Myocyte (in vitro differentiated cells): ENCODE measurements around the gene NUP62. TPM values are rescaled to one million over a fixed set of nuclear protein-coding genes. Genes with fewer than 3 reads are reported as not detected.
"Not testable (repeated sequence)": the region's sequence is repeated elsewhere in the genome, so short reads cannot be mapped to it uniquely, and the experiment has no call there.

Experiments
- DNase-seq: peaks from one replicate; pipeline ENCODE4 v3.0.0-alpha.2; 2012; ENCODE audit warnings: low read depth
- total RNA-seq: library from RNA; depleted of rRNA; stranded (reverse); fragments of >200 nt; gene quantifications from 2 replicates; pipeline ENCODE4 v1.2.3, GENCODE V29; 2014

The NUP62 gene
- total RNA-seq, 1 donor from 2014 or later: 54.1 TPM

DNA sequence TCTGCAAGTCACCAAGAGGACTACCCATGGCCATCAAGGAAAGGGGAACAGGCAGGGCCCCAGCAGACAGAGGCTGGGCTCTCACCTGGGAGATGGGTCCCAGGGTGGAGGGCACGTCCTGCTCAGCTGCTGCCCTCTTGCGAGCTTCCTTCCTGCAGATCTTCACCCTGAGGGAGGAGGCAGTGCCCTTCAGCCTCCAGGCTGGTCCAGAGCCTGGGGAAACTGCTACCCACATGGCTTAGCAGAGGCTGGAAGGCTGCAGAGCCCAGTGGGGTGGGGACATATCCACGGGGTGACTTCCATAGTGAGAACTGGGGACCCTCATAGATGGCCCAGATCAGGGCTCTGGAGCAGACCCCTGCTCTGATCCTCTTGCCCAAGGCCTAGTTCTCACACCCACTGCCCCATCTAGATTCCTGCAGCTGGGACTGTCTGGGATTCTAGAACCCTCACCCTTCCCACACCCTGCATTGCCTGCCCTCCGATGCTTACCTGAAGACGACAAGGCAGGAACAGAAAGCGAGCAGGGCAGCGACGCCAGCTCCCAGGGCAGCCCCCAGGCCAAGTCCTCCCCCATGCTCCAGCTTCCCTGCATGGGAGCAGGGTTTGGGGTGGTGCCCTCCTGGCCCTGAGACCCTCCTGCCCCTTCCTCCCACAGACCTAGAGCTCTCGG is 22.6 kb upstream of the NUP62 start:
- no peak for DNase-seq

- no peak for DNase-seq
These were observed 21.7 kb upstream of the NUP62 start for GRCh38 chr19:49950956-49951526.

- DNase-seq: no peak
These were observed 21.3 kb upstream of the NUP62 start for GRCh38 chr19:49950590-49950948.

DNA sequence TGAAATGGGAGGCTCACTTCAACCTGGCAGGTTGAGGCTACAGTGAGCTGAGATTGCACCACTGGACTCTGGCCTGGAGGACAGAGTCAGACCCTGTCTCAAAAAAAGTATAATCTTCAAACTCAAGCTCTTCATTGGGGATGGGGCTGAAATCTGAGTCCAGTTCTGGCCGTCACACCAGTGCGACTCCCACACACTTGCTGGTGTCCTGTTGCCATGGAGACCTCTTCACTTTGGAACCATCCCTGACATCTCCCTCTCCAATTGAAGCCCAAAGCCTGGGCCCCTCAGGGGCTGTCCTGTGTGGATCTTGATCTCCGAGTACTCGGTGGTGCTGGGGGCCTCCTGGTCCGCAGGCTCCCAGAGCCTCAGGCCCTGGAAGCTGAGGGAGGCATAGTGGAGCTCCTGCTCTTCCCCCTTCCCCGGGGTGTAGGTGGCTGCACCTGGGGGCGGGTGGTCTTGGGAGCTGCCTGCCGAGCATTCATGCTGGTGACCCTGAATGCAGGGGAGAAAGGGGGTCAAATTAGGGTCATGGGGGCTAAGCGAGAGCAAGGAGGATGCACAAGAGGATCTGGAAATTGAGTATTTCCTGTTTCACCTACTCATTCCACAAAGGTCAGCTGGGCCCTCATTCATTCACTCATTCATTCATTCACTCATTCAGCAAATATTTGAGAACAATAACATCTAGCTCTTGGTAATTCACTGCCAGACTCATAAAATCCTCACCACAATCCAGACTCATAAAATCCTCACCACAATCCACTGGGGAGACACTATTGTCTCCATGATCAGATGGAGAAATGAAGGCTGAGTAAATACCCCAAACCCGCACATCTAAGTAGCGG is 20.7 kb upstream of the NUP62 start:
- peak; percentile 22 for DNase-seq

DNA sequence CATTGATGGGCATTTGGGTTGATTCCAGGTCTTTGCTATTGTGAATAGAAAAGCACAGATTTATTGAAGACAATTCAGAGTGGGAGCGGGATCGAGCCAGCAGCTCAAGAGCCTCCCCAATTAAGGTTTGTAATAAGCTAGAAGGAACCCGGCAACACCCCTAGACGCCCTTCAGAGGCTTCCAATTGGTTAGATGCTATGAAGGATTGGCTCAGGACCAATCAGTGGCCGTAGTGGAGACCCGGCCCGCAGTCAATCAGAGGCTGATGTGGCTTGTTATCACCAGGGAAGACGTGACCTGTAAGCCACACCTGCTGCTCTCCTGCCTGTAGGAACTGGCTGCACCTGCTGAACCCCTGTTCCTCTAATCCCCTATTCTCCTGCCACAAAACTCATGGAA is 17.1 kb upstream of the NUP62 start:
- DNase-seq: no peak

DNA sequence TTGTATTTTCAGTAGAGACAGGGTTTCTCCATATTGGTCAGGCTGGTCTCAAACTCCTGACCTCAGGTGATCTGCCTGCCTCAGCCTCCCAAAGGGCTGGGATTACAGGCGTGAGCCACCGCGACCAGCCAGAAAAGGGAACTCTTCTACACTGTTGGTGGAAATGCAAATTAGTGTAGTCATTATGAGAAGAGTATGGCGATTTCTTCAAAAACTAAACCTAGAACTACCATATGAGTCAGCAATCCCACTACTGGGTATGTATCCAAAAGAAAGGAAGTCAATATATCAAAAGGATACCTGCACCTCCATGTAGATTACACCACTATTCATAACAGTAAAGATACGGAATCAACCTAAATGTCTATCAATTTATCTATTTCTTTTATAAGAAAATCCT is 15.3 kb upstream of the NUP62 start:
- not testable (repeated sequence) for DNase-seq

DNA sequence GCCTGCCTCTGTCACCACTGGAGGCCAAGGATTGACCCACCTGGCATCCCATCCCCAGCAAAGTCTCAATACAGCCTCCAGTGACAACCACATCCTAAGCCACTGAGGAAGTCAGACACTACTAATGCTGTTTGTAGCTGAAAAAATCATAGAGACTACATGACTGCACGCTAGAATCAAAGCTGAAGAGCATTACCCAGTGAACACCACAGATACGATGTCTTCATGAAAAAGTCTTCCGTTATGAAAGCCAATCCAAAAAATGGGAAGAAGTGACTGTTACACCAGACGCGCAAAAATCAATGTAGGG is 11.1 kb upstream of the NUP62 start:
- no peak for DNase-seq

DNA sequence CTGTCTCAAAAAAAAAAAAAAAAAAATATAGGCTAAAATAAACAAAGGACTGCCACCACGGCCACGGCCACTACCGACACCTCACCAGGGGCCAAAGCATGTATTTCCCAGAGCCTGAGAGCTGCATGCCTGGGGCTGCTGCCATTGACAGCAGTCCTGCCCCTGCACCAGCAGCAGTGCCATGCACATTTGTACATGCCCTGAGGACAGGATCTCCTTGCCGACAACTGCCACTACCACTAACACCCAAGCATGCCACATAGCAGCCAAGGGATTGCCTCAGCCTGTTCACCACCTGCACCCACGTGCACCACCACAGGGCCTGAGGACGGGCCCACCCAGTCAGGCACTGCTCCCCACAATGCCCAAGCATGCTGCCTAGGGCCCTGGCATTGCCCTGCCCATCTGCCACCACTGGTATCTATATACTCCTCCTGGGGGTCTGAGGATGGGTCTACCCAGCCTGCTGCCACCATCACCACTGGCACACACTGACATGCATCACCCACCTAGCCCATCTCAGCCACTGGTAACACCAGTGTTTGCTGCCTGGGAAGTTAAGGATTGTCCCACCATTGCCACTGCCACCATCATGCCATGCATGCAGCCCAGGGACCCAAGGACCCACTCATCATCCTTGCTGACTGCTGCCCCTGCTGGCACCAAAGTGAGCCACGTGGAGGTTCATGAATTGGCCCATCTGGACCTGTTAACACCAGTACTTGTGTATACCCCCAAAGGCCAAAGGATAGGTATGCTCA is 10.6 kb upstream of the NUP62 start:
- no peak for DNase-seq

- DNase-seq: no peak
These were observed 9.4 kb upstream of the NUP62 start for GRCh38 chr19:49938662-49939061.

- peak; percentile 72 for DNase-seq
These were observed 8.6 kb upstream of the NUP62 start for GRCh38 chr19:49937750-49938381.

GRCh38 chr19:49936549-49936948 is 7.2 kb upstream of the NUP62 start:
- DNase-seq: no peak

- no peak for DNase-seq
These were observed 4.3 kb upstream of the NUP62 start for GRCh38 chr19:49933643-49934042.

DNA sequence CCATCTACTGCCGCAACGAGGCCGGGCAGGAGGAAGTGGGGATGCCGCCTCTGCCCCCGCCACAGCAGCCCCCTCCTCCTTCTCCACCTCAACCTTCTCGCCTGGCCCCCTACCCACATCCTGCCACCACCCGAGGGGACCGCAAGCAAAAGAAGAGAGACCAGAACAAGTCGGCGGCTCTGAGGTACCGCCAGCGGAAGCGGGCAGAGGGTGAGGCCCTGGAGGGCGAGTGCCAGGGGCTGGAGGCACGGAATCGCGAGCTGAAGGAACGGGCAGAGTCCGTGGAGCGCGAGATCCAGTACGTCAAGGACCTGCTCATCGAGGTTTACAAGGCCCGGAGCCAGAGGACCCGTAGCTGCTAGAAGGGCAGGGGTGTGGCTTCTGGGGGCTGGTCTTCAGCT is 3.4 kb upstream of the NUP62 start:
- DNase-seq: no peak

DNA sequence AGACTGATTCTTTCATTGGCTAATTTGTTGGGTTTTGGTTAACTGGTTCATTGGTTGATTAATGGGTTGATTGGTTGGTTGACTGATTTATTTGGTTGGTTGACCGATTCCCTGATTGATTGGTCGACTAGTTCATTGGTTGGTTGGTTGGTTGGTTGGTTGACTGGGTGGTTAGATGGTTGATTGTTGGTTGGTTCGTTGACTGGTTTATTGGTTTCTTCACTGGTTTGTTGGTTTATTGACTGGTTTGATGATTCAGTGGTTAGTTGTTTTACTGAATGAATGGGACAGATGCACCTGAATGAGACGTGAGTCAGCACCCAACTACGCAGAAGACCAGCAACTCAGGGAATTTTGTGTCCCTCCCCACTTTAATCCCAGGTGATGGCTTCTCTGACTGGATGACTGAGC is 2.7 kb upstream of the NUP62 start:
- no peak for DNase-seq

DNA sequence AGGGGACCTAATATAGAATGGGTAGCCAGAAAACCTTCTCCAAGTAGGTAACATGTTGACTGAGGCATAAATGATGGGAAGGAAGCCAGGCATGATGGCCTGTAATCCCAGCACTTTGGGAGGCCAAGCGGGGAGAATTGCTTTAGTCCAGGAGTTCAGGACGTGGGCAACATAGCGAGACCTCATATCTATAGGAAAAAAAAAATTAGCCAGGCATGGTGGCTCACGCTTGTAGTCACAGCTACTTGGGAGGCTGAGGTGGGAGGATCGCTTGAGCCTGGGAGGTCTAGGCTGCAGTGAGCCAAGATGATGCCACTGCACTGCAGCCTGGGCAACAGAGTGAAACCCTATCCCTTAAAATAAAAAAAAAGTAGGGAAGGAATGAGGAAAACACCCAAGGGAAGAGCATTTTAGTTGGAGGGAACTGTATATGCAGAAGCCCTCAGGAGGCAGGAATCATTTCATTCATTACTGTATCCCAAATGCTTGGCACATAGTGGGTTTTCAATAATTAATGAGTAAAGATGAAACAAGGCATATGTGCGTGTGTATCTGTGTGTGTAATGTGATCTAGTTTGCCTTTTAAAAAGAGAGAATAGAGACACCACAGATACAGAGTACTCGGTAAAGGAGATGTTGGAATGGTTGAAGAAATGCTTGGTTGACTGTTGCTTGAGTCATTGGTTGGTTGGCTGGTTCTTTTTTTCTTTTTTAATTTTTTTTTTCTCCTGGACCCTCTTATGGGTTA is 2.2 kb upstream of the NUP62 start:
- no peak for DNase-seq

DNA sequence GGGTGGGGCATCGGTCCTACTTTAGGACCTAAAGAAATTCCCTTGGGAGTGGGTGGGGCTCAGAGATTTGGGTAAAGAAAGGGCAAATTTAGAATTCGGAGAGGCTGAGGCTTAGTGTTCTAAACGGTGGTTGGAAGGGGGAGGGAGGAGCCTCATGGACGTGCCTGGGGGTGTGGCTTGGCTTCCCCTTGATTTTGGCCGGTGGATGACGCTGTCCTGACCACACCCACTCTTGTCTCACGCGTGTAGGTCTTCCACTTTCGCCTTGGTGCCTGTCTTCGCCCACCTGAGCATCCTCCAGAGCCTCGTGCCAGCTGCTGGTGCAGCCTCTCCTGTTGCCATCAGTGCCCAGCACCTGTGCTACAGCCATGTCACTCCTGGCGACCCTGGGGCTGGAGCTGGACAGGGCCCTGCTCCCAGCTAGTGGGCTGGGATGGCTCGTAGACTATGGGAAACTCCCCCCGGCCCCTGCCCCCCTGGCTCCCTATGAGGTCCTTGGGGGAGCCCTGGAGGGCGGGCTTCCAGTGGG is 1.2 kb upstream of the NUP62 start:
- no peak for DNase-seq

DNA sequence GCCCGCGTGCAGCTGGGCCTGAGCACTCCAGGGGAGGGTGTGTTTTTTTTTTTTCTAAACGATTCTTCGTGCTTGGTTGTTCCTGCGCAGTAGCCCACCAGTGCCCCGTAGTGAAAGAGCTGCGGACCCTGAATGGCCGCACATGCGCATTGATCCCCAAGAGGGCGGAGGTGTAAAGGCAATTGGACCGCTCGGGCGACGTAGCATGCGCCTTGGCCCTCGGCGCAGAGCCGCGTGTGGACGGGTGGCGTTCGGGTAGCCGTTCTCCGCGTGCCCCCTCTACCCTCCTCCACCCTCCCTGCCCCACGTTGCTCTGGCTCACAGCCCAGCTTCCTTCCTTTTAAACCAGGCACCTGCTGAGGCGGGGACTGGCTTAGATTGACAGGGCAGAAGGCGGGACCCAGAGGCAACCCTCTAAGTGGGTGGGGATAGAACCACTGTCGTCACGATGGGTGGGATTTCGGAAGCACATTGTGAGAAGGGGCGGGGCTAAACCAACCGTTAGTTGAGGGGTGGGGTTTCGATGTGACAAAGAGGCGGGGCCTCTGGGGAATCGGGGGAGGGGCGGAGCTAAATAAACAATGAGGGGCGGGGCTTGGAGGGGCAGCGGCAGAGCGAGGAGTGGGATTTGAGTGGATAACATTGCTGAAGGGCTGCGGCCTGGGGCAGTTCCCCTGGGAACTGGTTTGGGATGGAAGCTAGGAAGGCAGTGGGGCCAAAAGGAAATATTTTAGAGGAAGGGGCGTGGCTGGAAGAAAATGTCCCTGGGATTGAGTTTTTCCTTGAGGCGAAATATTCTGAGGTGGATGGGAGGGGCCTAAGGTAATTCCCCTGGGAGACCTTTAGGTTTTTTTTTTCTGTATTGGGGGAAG is 543 bp upstream of the NUP62 start:
- peak; percentile 95 for DNase-seq

DNA sequence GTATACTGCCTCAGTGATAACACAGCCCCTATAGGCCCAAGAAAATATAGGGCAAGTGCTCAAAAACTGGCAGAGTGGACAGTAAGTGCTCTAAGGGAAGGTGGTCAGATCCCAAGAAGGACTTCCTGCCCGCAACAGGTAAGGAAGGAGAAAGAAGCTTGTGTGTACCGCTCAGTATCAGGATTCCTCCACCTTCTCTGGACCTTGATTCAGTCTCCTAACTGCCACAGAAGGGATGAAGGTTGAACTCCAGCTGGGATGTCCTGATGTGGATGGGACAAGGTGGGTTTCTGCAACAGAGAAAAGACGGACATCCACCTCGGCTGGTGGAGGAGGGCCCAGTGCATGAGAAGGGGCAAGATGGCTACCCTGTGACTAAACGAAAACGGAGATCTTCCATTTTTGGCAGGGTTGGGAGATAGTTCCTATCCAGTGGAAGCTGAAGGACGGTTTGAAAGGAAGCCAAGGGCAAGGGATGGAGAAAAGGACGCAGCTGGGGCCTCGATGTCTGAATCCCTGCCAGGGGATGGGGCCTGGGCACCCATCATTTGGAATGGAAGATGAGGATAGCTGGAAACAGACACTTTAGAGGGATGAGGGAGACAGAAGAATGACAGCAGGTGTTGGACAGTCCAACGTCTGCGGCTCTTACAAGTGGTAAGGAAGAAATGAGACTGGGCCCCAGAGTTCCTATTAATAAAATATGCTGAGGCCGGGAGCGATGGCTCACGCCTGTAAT is 1.6 kb downstream of the NUP62 start:
- peak; percentile 68 for DNase-seq

DNA sequence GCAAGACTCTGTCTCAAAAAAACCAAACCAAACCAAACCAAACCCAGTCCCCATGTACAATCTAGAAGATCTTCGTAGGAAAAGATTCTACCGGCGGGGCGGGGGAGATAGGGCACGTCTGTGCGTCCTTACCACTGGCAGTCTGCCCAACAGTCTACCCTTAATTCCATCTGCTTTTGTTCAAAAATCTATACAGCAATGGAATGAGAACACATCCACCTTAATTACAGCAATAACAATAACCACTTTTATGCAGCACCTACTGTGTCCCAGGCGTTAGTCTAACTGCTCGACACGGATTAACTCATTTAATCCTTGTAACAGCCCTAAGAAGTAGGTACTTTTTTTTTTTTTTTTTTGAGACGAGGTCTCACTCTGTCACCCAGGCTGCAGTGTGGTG is 2.8 kb downstream of the NUP62 start:
- no peak for DNase-seq
